Left renal pelvis (tissue), 4 donors: ENCODE measurements around the gene HOXA9. TPM values are rescaled to one million over a fixed set of nuclear protein-coding genes. Genes with fewer than 3 reads are reported as not detected.

ENCODE experiments used
- DNase-seq, 4 donors: peaks; one replicate each; pipeline ENCODE4 v3.0.0-alpha.2; 2013; ENCODE audit warnings: low read depth in 4 of 4, low spot score in 3 of 4
- polyA plus RNA-seq, 4 donors: library from polyadenylated mRNA; unstranded; fragments of 120-200 nt; gene quantifications; one replicate each; pipeline ENCODE4 v1.2.1, GENCODE V29; 2013; ENCODE audit not compliant: insufficient read length in 4 of 4

HOXA9 gene
- polyA plus RNA-seq, 4 donors: 54.9 to 111 (median 103) TPM

DNA sequence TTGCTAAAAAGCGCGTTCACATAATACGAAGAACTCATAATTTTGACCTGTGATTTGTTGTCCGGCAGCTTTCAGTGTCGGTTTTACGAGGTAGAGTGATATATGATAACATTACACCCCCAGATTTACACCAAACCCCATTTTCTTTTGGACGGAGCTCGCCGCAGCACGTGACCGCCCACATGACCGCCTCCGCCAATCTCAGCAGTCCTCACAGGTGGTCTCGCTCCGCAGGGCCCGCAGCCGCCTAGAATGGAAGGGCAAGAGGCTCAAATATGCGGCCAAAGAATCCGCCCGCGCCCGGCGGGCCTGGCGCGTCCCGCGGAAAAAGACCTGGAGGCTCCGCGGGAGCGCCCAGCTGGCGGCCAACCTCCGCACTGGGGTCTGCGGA, 8.8 kb downstream of the HOXA9 start, which contains the start of gene HOXA7:
HOXA7 (minus strand) TSS at position 168 of the 391 bp plus-strand sequence; CDS start at position 38, 130 bp downstream.
- DNase-seq: peak in 3 of 4 donors; percentile 83 to 89 (median 85)

DNA sequence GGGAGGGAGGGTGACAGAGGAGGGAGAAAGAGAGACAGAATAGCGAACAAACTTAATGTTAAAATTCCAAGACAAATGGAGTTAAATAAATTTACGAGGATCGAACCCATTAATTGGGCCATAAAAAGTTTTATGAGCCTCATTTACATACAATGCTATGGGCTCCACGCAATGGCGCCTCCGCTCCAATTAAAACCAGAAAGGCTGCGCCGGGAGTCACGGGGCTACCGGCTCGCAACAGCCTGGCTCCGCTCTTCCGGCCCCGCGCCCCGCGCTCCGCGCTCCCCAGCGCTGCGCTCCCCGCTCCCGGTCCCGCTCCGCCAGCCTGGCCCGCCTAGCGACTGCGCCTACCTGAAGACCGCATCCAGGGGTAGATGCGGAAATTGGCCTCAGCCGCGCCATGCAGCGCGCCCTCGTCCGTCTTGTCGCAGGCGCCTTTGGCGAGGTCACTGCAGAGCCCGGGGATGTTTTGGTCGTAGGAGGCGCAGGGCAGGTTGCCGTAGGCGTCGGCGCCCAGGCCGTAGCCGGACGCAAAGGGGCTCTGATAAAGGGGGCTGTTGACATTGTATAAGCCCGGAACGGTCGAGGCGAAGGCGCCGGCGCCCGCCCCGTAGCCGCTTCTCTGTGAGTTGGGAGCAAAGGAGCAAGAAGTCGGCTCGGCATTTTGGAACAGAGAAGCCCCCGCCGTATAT, 9.4 kb downstream of the HOXA9 start:
- DNase-seq: no peak

DNA sequence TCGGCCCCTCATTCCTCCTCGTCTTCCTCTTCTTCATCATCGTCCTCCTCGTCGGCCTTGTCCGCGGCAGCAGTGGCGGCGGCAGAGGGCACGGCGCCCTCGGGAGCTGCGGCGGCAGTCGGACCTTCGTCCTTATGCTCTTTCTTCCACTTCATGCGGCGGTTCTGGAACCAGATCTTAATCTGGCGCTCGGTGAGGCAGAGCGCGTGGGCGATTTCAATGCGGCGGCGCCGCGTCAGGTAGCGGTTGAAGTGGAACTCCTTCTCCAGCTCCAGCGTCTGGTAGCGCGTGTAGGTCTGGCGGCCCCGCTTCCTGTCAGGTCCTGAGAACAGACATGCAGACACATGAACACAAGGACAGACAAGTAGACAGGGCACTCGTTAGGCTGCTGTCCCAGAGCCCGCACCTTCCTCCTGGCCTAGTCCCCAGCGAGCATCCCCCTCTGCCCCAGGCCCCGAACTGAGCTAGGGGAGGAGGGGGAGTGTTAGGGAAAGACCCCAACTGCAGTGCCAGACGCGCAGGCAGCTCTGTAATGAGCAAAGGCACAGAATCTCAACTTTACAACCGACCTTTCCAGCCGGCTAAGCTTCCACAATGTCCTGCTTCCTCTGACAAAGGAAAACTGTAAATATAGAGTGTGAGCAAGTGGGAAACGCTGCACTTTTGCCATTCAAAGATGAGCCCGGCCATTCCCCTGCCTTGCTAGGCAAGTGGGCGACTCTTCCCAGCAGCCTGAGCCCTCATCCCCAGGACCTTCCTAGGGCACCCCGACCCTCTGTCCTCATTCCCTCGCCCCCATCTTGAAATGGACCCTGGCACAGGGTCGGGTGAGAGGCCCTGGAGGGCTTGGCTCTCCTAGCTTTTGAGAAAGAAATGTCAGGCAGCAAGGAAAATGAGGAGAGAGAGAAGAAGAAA, 10.2 kb downstream of the HOXA9 start:
- DNase-seq: no peak

DNA sequence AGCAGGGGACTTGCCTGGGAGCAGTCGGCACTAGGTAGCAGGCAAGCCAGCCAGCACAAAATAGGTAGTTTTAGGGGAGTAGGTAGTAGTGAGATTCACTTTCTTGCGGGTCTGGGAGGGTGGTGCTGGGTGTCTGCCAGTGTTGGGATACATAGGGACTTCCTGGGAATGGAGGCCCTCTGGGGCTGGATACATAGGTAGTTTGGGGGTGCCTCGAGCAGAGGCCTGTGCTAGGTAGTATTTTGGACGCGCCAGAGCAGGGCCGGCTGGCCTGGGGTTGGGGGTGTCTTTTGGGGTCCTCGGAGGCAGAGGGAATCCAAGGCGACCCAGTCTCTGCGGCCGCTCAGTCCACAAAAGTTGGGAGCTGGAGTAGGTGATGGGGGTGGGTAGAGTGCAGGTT, 11.0 kb downstream of the HOXA9 start:
- no peak for DNase-seq

DNA sequence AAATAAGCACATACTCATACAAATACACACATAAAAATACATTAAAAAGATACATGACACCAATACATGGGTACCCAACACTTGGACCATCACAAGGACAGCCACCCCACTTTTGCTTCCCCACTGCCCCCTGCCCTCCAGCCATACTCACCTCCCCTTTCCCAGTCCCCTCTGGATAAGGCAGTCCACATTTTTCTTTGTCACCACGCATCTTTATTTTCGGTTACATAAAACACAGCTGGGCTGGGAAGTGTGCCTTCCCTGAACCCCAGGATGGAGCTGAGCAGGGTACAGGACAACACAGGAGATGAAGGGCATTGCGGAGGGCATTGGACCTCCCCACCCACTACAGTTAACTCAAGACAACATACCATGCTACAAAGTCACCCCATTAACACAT, 11.8 kb downstream of the HOXA9 start:
- no peak for DNase-seq

DNA sequence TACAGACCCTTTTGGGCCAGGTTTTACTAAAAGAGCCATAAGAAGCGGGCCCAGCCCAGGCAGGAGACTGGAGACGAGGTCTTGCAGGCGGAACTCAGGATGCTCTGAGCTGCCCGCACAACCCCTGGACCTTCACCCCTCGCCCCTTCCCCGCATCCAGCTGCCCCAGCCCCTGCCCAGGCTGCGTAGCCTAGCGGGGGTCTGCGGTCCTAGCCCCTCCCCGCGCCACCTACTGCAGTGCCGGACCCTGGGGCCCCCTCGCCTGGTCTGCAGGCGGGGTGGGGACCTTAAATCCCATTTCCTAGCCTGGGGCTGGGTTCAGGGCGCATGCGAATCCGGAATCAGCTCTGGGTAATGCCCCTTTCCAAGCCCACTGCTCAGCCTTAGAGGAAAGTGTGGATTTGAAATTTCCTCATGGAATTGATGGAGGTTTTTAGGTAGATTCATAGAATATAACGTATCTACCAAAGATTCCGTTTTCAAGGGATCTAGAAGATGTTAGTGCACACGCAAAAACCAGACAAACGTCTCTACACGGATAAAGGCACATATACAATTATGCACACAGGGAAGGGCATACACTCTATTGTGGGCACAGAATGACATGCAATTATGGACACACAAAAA, 12.4 kb downstream of the HOXA9 start:
- DNase-seq: no peak

DNA sequence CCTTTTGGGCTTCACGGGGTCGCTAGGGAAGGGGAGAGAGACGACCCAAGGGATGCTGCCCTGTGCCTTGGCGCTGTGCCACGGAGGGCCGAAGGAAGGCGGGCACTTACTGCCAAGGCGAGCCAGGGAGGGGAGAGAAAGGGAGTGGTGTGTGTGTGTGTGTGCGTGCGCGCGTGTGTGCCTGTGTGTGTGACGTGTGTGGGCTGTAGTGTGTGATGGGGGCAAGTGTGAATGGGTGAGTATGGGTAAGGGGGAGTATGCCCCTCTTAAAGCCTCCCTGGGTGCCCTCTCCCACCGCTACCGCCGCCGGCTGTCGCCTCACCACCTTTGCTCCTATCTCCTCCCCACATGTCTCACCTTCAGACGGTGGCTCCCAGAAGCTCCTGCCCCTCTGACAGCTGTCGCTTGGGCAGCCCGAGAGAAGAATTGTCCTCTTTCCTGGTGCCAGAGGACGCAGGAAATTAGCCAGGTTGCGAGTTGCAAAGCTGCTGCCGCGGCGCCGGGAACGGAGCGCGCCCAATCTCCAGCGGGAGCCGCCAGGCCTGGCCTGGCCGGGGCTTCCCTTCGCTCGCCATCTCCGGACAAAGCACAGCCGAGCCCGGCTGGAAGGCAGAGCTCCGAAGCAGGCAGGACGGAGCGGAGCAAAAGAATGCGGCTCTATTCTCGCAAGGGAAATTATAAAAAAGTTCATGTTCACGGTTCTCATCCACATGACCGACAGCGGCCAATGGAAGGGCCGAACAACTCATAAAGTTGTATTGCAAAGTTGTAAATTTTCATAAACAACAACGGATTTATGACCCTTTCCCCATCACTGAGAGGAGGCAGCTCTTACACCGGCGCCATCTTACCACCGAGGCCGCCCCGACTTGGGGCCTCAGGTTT, 13.2 kb downstream of the HOXA9 start, which contains the start of gene HOXA3:
HOXA3 (minus strand) TSS at position 653 of the 885 bp plus-strand sequence. CDS start 41,943 bp downstream, outside the sequence.
- peak in 2 of 4 donors; percentile 88 to 91 for DNase-seq

DNA sequence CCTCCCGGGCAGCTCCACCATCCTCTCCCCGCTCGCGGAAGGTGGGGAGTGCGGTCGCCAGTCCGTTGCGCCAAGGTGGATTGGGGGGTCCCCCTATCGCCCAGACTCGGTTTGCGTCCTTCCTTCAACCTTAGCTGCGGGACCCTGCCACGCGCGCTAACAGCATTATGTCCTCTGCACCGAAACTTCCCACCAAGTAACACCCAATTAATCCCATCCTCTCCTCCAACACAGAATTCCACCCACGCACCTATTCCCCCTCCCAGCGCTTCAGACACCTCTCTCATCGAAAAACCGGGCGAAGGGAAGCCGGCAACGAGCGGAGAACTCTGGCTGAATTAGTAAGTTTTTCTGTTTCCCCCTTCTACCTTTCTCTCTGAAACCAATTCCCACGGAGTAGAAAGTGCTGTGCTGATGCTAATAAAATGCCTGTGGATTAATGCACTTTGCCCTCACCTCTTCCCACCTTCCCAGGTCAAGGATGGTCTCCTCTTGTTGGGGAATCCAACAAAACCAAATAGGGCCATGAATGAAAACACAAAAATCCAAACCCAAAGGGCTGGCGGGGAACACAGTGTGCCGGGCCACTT, 13.9 kb downstream of the HOXA9 start:
- no peak for DNase-seq

DNA sequence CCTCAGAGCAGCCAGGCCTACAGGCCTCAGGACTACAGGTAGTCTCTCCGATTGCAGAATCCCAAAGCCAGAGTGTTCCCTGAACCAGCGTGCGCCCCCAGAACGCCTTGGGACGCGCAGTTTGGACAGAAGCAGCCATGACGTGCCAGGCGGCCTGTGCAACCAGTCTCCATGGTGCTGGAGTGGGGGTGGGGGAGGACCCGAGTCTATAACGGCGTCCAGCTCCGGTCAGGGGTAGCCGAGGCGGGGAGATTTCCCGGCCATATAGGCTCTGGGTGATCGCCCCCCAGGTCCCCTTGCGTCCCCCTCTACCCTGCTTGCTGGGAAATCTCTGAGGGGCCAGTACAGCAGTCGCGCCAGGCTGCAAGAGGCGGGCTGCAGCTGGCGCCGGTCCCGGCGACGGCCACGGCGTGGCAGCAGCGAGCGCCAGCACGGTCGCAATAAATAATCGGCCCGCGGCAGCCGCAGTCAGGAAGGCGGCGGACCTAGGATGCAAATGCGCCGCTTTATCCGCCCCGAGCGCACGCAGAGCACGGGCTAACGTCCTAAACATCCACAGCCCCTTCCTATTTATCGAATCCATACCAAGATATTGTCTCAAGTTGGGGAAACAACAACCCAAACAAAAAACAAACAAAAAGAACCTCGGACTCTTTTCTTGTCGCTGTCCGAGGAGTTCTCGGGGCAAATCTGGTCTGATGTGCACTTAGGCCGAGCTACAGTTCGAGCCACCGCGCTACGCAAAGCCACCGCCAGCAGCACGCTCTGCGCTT, 14.6 kb downstream of the HOXA9 start:
- DNase-seq: peak in 1 of 4 donors; percentile 73

DNA sequence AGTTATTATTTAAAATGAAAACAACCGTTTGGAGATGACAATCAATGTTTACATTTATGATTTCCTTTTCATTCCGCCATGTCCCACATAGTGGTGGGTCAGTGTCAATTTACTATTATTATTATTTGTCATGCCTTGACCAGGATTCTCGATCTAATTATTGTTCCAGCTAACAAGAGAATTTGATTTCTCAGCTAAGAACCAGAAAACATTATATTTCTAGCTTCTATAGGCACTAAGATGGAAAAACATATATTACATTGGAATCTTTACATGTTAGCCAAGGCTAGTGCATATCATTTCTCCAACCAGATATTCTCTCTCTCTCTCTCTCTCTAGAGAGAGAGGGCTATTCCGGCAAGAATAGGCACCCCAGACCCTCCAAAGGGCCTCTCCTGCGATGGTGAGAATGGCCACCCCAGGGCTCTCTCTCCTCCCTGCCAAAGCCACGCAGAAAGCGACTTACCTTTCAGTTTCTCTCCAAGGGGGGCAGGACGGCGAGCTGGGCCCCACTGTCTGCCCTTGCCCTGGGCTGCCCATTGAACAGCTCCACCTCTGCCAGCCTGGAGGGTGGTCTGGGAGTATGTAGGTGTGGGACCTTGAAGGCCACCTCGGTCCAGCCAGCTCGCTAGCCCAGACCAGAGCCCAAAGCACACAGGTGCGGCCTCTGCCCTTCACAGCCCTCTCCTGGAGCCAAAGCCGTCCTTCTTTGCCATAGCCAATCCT, 15.3 kb downstream of the HOXA9 start:
- no peak for DNase-seq

DNA sequence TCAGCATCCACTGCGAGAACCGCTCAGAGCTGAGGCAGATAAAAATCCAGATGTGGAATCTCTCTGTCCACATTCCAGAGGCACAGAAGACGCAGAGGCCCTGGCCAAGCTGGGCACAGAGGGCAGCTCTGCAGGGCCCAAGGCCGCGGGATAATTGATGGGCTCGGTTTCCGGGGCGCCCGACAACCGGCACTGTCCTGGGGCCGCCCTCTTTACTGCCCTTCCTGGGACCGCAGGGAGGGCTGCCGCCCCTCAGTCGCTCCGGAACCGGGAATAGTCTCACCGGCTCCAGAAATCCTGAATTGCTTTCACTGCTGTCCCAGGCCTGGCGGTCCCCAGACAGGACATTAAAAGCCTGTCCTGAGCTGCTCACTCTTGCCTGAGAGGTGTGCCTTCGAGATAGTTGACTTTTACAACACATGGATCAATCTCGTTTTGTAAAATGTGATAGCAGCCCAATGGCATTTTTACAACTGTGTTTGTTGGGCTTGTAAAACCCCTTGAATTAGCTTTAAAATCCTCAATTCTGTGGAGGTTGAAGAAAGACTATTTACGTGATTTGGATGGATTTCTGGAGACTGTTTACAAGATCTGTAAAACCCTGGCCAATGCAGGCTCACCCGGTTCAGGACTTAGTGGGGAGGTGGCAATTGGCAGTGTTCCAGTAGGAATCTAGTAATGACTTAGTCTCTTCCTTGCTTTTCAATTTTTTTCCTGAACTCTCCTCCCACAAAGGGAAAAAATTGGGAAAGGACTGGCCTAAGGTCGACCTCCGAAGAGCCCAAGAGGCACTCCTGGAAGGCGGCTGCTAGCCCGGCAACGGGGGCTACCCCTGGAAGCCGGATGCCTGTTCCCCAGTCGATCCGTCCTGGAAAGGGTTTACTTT, 16.3 kb downstream of the HOXA9 start:
- DNase-seq: no peak

DNA sequence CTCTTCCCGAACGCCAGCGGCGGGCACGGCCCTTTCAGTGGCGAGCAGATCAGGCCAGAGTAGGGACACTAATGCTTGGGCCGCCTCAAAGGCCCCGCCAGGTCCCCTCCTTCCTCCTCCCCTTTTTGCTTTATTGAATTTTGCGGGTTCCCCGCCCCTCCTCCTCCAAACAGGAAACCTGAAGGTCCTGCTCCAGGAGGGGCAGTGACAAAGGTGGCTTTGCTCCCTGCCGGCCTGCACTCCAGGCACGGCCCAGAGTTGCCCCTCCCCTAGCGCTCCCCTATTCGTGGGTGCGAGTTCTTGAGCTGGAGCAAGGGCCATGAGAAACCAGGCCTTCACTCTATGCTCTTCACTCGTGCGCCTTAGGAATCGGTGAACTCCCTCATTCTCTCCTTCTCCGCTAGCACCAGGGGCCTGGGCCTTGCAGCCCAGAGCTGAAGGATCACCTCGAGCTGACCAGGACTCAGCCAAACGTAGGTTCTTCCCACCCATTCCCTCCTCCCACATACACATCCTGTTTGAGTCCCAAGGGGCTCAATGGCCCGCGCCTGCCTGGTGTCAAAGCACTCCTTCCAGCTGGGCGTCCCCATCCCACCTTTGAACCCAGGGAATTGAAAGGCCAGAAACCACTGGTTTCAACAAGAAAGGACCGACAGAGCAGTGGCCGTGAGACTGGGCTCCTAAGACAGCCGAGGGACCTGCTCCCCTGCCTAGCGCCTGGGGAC, 17.1 kb downstream of the HOXA9 start:
- no peak for DNase-seq

DNA sequence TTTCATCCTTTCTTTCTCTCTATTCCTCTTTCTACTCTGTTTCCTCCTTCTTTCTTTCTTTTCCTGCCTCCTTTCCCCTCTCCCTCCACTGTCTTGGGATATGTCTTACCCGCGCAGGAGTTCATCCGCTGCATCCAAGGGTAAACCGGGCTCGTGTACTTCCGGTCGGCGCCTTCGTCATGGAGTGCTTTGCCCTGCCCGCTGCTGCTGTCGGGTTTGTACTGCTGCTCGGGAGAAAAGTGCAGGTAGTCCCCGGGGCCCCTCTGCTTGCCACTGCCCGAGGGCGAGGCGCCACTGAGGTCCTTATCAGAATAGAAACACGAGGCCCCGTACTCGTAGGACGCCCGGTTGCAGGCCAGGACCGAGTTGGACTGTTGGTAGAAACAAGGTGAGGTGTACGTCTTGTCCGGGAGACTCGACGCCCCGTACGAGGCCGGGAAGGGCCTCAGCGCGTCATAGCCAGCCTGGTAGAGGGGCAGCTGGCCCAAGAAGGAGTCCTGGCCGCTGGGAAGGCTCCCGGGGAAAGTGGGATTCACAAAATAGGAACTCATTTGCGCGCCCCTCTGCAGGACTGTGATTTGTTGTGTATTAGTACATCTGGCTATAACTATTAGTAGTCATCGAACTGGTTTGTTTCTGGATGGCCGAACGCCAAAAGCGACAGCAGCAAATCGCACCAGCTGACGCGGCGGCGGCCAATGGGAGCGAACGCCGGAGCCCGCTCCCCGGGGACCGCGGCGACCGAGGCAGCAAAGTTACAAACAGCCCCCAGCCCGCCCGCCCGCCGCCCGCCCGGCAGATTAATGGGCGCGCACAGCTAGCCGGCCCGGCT, 17.9 kb downstream of the HOXA9 start, which contains the start of gene HOXA6:
HOXA6 (minus strand) TSS at position 576 of the 832 bp plus-strand sequence; CDS start at position 551, 25 bp downstream.
- DNase-seq: no peak

DNA sequence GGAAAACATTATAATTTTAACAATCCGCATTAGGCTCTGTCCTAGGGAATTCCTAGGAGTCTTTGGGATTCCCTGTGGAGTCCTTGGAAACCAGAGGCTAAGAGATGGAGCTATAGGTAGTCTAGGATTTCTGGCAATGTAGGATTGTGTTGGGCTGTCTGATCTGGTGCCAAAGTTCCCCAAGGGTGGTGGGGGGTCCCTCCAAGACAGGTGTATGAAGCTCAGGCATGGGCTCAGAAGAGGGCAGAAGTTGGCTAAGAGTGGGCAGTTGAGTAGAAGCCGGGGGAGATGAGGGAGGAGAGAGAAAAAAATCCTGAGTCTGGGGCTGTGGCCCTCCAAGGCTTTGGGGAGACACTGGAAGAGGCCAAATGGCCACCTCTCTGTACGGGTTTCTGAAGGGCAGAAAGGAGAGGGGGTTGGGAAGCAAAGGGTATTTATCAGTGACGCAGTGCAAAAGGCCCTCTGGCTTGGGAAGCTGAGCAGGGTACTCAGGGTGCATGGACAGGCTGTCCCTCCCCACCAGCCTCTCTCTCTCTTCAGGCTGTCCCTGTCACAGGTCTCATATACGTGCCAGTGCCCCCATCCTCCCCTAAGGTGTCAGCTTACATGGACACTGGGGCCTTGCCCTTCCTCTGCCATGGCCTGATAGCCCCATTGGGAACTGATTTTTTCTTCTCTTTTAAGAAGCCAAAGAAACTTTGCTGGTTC, 18.7 kb downstream of the HOXA9 start:
- DNase-seq: no peak

DNA sequence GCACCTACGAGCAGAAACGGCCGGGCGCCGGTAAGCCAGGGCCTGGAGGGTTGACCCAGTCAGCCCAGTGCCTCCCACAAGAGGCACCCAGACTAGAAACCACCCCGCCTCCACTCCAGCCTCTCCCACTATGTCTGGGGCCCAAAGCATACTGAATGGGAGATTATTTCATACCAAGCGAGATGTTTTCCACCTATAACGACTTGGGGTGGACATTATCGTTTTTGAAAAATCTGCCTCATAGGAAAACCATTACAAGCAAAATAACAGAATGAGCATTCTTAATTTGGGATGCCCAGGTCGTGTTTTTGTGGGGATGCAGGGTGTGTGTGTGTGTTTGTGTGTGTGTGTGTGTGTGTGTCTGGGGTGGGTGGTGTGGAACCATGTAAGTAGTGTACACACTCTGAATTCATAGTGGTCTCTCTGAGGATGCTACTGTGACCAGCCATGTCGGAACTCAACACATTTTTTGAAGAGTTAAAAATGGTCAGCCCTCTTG, 19.4 kb downstream of the HOXA9 start:
- DNase-seq: no peak
